IMR-90 (cell line): ENCODE measurements around the gene ZNF213. TPM values are rescaled to one million over a fixed set of nuclear protein-coding genes. Genes with fewer than 3 reads are reported as not detected.

Experiments used
- ATAC-seq: fragments of 200-7000 bp; cut with Tn5 transposase; 2 replicates; pipeline ENCODE4 v1.9.1; 2020; ENCODE audit warnings: low read depth, mild to moderate bottlenecking, moderate library complexity
- BruUV-seq: library from RNA; stranded (reverse); fragments of 400-500 nt; replicated peaks from 2 replicates; lab custom pipeline; 2021; lab: Mats Ljungman, UMichigan
- CTCF ChIA-PET: fragments of 300-600 bp; formaldehyde crosslinking; extraction: SDS; loops from one replicate; lab custom pipeline; 2021; ENCODE audit warnings: antibody characterized with exemption; lab: Yijun Ruan, JAX
- POLR2A ChIA-PET: fragments of 300-600 bp; sonication (Branson Sonifier 250); formaldehyde crosslinking; loops from one replicate; lab custom pipeline; 2022; ENCODE audit warnings: antibody characterized with exemption; ENCODE audit not compliant: unreplicated experiment; lab: Charles Lee
- DNase-seq: peaks from one replicate; pipeline ENCODE4 v3.0.0; 2013
- H2AFZ ChIP-seq: replicated peaks from 2 replicates; pipeline ENCODE3; 2013; ENCODE audit warnings: low read length, mild to moderate bottlenecking; ENCODE audit not compliant: poor library complexity
- H2AK5ac ChIP-seq: 2 replicates; pipeline ENCODE4 v1.6.1; 2013; ENCODE audit warnings: low read depth, low read length, inconsistent platforms
- H2AK9ac ChIP-seq: replicated peaks from 2 replicates; pipeline ENCODE3; 2013; ENCODE audit warnings: mild to moderate bottlenecking, low read depth, low read length, moderate library complexity; ENCODE audit not compliant: poor library complexity
- H2BK120ac ChIP-seq: 2 replicates; pipeline ENCODE4 v1.6.1; 2013; ENCODE audit warnings: low read depth, low read length, inconsistent platforms
- H2BK15ac ChIP-seq: 3 replicates; pipeline ENCODE4 v1.6.1; 2013; ENCODE audit warnings: low read depth, low read length, inconsistent platforms
- H2BK20ac ChIP-seq: 2 replicates; pipeline ENCODE4 v1.6.1; 2013; ENCODE audit warnings: low read depth, mild to moderate bottlenecking, inconsistent platforms, low read length, moderate library complexity
- H2BK5ac ChIP-seq: 2 replicates; pipeline ENCODE4 v1.6.1; 2013; ENCODE audit warnings: mild to moderate bottlenecking, low read depth, low read length, inconsistent platforms; ENCODE audit not compliant: poor library complexity, severe bottlenecking
- H3K14ac ChIP-seq: replicated peaks from 2 replicates; pipeline ENCODE4 v1.6.1; 2013; ENCODE audit warnings: low read depth, low read length, inconsistent platforms
- H3K18ac ChIP-seq: 2 replicates; pipeline ENCODE4 v1.6.1; 2013; ENCODE audit warnings: low read depth, low read length, control low read depth
- H3K23ac ChIP-seq: 2 replicates; pipeline ENCODE4 v1.6.1; 2013; ENCODE audit warnings: low read depth, low read length, inconsistent platforms
- H3K27ac ChIP-seq: 2 replicates; pipeline ENCODE4 v1.5.1; 2013; ENCODE audit warnings: mild to moderate bottlenecking, control low read depth, low read length; ENCODE audit not compliant: insufficient read depth
- H3K27me3 ChIP-seq: 2 replicates; pipeline ENCODE4 v1.6.1; 2013; ENCODE audit warnings: low read length; ENCODE audit not compliant: control insufficient read depth, insufficient read depth
- H3K36me3 ChIP-seq: 2 replicates; pipeline ENCODE4 v1.6.1; 2013; ENCODE audit warnings: low read length, mixed read lengths; ENCODE audit not compliant: control insufficient read depth, insufficient read depth
- H3K4ac ChIP-seq: 2 replicates; pipeline ENCODE4 v1.6.1; 2013; ENCODE audit warnings: low read depth, low read length, inconsistent platforms
- H3K4me1 ChIP-seq: 2 replicates; pipeline ENCODE4 v1.6.1; 2013; ENCODE audit warnings: low read length, mixed read lengths; ENCODE audit not compliant: control insufficient read depth, insufficient read depth
- H3K4me2 ChIP-seq: 2 replicates; pipeline ENCODE4 v1.6.1; 2013; ENCODE audit warnings: low read depth, mild to moderate bottlenecking, control low read depth, low read length, moderate library complexity
- H3K4me3 ChIP-seq: 2 replicates; pipeline ENCODE4 v1.5.1; 2013; ENCODE audit warnings: low read depth, mild to moderate bottlenecking, control low read depth, low read length, moderate library complexity; ENCODE audit not compliant: insufficient read depth
- H3K56ac ChIP-seq: 2 replicates; pipeline ENCODE4 v1.6.1; 2013; ENCODE audit warnings: low read length, inconsistent platforms; ENCODE audit not compliant: insufficient read depth; ENCODE audit errors: extremely low read depth
- H3K79me1 ChIP-seq, 2 experiments: 2 replicates each; pipeline ENCODE4 v1.6.1; 2013; ENCODE audit warnings: low read length in 2 of 2, inconsistent platforms in 1 of 2, low read depth in 1 of 2
- H3K9ac ChIP-seq: 2 replicates; pipeline ENCODE4 v1.6.1; 2013; ENCODE audit warnings: low read depth, low read length, control low read depth
- H3K9me1 ChIP-seq: 2 replicates; pipeline ENCODE4 v1.6.1; 2013; ENCODE audit warnings: low read length, inconsistent platforms; ENCODE audit not compliant: insufficient read depth
- H3K9me3 ChIP-seq: 2 replicates; pipeline ENCODE4 v1.6.1; 2013; ENCODE audit warnings: low read length; ENCODE audit not compliant: control insufficient read depth, insufficient read depth
- H4K20me1 ChIP-seq: 2 replicates; pipeline ENCODE4 v1.6.1; 2013; ENCODE audit warnings: low read length, inconsistent platforms; ENCODE audit not compliant: insufficient read depth
- H4K5ac ChIP-seq: 2 replicates; pipeline ENCODE4 v1.6.1; 2013; ENCODE audit warnings: mild to moderate bottlenecking, low read depth, low read length, control low read depth
- H4K8ac ChIP-seq, 2 experiments: 2 replicates each; pipeline ENCODE4 v1.6.1; 2013; ENCODE audit warnings: low read depth in 2 of 2, low read length in 2 of 2, control low read depth in 1 of 2, inconsistent platforms in 1 of 2
- H4K91ac ChIP-seq: 2 replicates; pipeline ENCODE4 v1.6.1; 2013; ENCODE audit warnings: low read depth, low read length, inconsistent platforms; ENCODE audit not compliant: insufficient read depth
- BHLHE40 ChIP-seq: fragments of 150-350 bp; IDR thresholded peaks from 2 replicates; pipeline ENCODE4 v1.6.1; 2016; ENCODE audit warnings: mild to moderate bottlenecking, low read depth, low read length
- MAZ ChIP-seq: IDR thresholded peaks from 2 replicates; pipeline ENCODE4 v1.6.1; 2012; ENCODE audit warnings: low read depth, mild to moderate bottlenecking, low read length, improper control_type of control experiment, moderate library complexity, borderline replicate concordance
- RCOR1 ChIP-seq: IDR thresholded peaks from 2 replicates; pipeline ENCODE4 v1.6.1; 2012; ENCODE audit warnings: mild to moderate bottlenecking, low read length, improper control_type of control experiment; ENCODE audit not compliant: insufficient replicate concordance
- WGBS, 2 experiments: methylation state at CpG; one replicate each; pipeline versions ENCODE4 v1.1.5 to v1.1.7; 2013; ENCODE audit warnings: missing lambda C conversion rate in 2 of 2; ENCODE audit not compliant: insufficient read length in 1 of 2; ENCODE audit errors: extremely low coverage in 2 of 2; 5-methylcytosine and 5-hydroxymethylcytosine counted together
- dilution Hi-C: fragments of 300-500 bp; cut with HindIII; formaldehyde crosslinking; loops from one replicate; pipeline ENCODE4 v1.14.3; 2018; ENCODE audit warnings: low sequenced_read_pairs; ENCODE audit not compliant: unreplicated experiment
- in situ Hi-C: fragments of 300-500 bp; cut with MboI; formaldehyde crosslinking; loops from 3 replicates; pipeline ENCODE4 v1.14.3; 2019; ENCODE audit warnings: low sequenced_read_pairs, inconsistent platforms, mixed read lengths
- intact Hi-C: fragments of 100-400 bp; cut with micrococcal nuclease; formaldehyde crosslinking; loops from 2 replicates; pipeline ENCODE4 v1.10.0; 2022
- polyA plus RNA-seq, 3 experiments: library from polyadenylated mRNA; depleted of rRNA; stranded (reverse); fragments of >200 nt; gene quantifications; 2 replicates each; pipeline ENCODE4 v1.2.3, GENCODE V29; 2012; ENCODE audit warnings: low replicate concordance in 1 of 3
- total RNA-seq: library from RNA; depleted of rRNA; stranded (reverse); fragments of >200 nt; gene quantifications from 2 replicates; pipeline ENCODE4 v1.2.3, GENCODE V29; 2012

The ZNF213 gene
- total and polyA plus RNA-seq, 2 of the 4 experiments (the other 2 are of a cell fraction): 0.72 to 4.0 TPM

- no TSS peak for BruUV-seq
- H3K4me1 ChIP-seq: peaks cover 3% of the 10 kb centered on the region
- ATAC-seq: peak; percentile 99
- peak; percentile 78 for DNase-seq
- H4K5ac ChIP-seq: peak overlapping the region; percentile 26; the same call in 1 of the 2 replicates
- H2BK15ac ChIP-seq: no peak overlapping the region
- H2BK120ac ChIP-seq: no peak overlapping the region
- dilution Hi-C loops (no loop called here), intact Hi-C loops (no loop called here), in situ Hi-C loops (loop anchor here (5.0 kb wide), 1 partner anchor 38 kb away; no protein-coding TSS in a partner anchor)
- peaks cover 17% of the 10 kb centered on the region for H3K9me1 ChIP-seq
- H3K56ac ChIP-seq: no peak overlapping the region
- H3K9ac ChIP-seq: no peak overlapping the region
- H3K4me3 ChIP-seq: peak overlapping the region; percentile 31; the same call in 1 of the 2 replicates
- CTCF ChIA-PET: no interaction called here
- peak overlapping the region; percentile 86 for H3K23ac ChIP-seq
- H4K8ac ChIP-seq: peak overlapping the region; percentile 75 to 90; a peak in 3 of 4 replicates
- no peak overlapping the region for H2BK5ac ChIP-seq
- H3K36me3 ChIP-seq: no peaks in the 10 kb centered on the region
- peak overlapping the region; percentile 72; the same call in 1 of the 2 replicates for H3K14ac ChIP-seq
- no peaks in the 10 kb centered on the region for H3K79me1 ChIP-seq
- 4% methylated on average over 7 of the region's 39 CpGs; no CpG with 5 or more reads in 1 of the 2 experiments for WGBS, 2 experiments
- peak overlapping the region; percentile 83; the same call in 1 of the 2 replicates for H3K4ac ChIP-seq
- H4K20me1 ChIP-seq: no peaks in the 10 kb centered on the region
- peak overlapping the region; percentile 24; the same call in 1 of the 2 replicates for H2AK5ac ChIP-seq
- POLR2A ChIA-PET: no interaction called here
- H3K9me3 ChIP-seq: no peaks in the 10 kb centered on the region
- peaks cover 27% of the 10 kb centered on the region for H3K27me3 ChIP-seq
- peak overlapping the region; percentile 91 for H3K4me2 ChIP-seq
- TF ChIP-seq BHLHE40 (no peak), RCOR1 (no peak), MAZ (peak; percentile 13; the same call in 1 of the 2 replicates)
- no peak overlapping the region; the same call in 1 of the 2 replicates for H3K18ac ChIP-seq
- no peak overlapping the region for H3K27ac ChIP-seq
- H2BK20ac ChIP-seq: no peak overlapping the region
- no peak overlapping the region for H4K91ac ChIP-seq
- peak overlapping the region; percentile 96 for H2AFZ ChIP-seq
- peak overlapping the region; percentile 92 for H2AK9ac ChIP-seq
Measured at GRCh38 chr16:3099732-3100499, 34.9 kb upstream of the ZNF213 start.
